Measurements from ENCODE around the gene BCKDHA. TPM values are rescaled to one million over a fixed set of nuclear protein-coding genes. Genes with fewer than 3 reads are reported as not detected.

Gene BCKDHA
- total RNA-seq, 1 donor from 2014 or later: 51.0 TPM

DNA sequence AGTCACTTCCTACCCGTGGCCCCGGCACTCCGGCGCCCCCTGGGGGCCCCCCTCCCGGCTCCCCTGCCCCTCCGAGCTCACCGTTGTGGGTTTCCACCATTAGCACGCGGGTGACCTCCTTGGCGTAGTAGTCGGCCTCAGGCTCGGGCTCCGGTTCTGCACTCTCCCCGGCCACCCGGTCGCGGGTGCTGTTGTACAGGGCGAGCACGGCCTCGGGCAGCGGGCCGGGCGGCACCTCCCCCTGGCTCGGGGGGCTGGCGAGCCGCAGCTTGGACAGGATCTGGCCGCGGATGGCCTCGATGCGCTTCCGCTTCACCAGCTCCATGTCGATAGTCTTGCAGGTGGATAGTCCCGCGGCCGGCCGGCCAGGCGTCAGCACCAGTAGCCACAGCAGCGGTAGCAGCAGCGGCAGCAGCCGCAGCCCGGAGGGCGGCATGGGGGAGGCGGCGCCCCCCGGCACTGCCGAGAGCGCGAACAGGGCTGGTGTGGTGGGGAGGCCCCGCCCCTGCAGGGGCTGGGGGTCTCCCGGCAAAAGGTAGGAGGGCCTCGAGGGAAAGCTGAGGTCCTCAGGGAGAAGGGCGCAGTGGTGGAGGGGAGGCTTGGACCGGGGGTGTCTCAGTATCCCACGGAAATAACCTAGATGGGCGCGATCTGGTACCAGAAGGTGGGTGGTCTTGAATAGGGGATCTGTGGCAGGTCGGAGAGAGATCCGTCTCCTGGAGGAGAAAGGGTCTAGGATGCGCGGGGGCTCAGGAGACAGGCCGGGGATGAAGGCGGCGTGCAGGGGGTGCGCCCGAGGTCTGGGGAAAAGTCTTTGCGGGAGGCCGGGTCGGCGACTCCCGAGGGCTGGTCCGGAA lies 44.8 kb upstream of the BCKDHA start:
- H3K4me3 ChIP-seq: peak overlapping the region; percentile 93
- peaks cover 13% of the 10 kb centered on the region for H3K27me3 ChIP-seq (ENCODE audit: low read depth)
- H3K9me3 ChIP-seq (replicated peaks): no peaks in the 10 kb centered on the region
- peak overlapping the region; percentile 94 for H3K27ac ChIP-seq (replicated peaks)
- peaks cover 74% of the 10 kb centered on the region for H3K4me1 ChIP-seq
- peak; percentile 48 for TF ChIP-seq CTCF (IDR thresholded peaks at IDR 0.05; ENCODE audit: borderline replicate concordance)
- peak; percentile 76 for DNase-seq
- peaks cover 5% of the 10 kb centered on the region for H3K36me3 ChIP-seq
- intact Hi-C loops (cut with micrococcal nuclease): no loop called here

GRCh38 chr19:41353466-41354342 lies 43.9 kb upstream of the BCKDHA start, which contains the start of gene TGFB1:
TSS of gene TGFB1 (minus strand) at chr19:41353922. CDS start at chr19:41353044, 878 bp downstream.
- H3K4me1 ChIP-seq: peaks cover 74% of the 10 kb centered on the region
- intact Hi-C loops (cut with micrococcal nuclease): no loop called here
- H3K9me3 ChIP-seq (replicated peaks): no peaks in the 10 kb centered on the region
- peaks cover 13% of the 10 kb centered on the region for H3K27me3 ChIP-seq (ENCODE audit: low read depth)
- H3K27ac ChIP-seq (replicated peaks): peak within 1 kb of the TSS; percentile 94
- peak; percentile 91 for TF ChIP-seq CTCF (IDR thresholded peaks at IDR 0.05; ENCODE audit: borderline replicate concordance)
- no peaks in the 10 kb centered on the region for H3K36me3 ChIP-seq
- peak; percentile 89 for DNase-seq
- H3K4me3 ChIP-seq: peak within 1 kb of the TSS; percentile 93

GRCh38 chr19:41354343-41354953 lies 43.2 kb upstream of the BCKDHA start:
- Histone ChIP-seq H3K4me3 (peak overlapping the region; percentile 93), H3K27ac (replicated peaks) (peak overlapping the region; percentile 94), H3K36me3 (no peaks in the 10 kb centered on the region), H3K9me3 (replicated peaks) (no peaks in the 10 kb centered on the region), H3K4me1 (peaks cover 67% of the 10 kb centered on the region), H3K27me3 (ENCODE audit: low read depth) (peaks cover 13% of the 10 kb centered on the region)
- no peak for TF ChIP-seq CTCF (IDR thresholded peaks at IDR 0.05; ENCODE audit: borderline replicate concordance)
- intact Hi-C loops (cut with micrococcal nuclease): no loop called here
- DNase-seq: peak; percentile 28

DNA sequence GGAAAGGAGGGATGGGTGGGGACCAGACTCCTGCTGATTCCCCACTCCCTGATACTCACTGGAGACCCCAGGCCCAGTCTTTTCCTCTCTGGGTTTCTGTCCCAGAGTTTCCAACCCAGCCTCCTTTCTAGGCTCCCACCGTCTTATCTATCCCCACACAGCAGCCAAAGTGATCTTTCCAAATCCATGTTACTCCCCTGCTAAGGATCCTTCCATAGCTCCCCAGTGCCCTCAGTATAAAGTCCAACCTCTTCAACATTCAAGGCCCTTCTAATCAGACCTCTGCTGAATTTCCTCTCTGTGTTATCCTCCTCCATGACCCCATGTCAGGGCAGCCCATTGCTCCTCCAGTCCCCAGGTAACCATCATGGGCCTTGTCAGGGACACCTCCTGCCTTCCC lies 42.6 kb upstream of the BCKDHA start:
- no peaks in the 10 kb centered on the region for H3K9me3 ChIP-seq (replicated peaks)
- no peaks in the 10 kb centered on the region for H3K36me3 ChIP-seq
- no peak for TF ChIP-seq CTCF (IDR thresholded peaks at IDR 0.05; ENCODE audit: borderline replicate concordance)
- H3K27me3 ChIP-seq (ENCODE audit: low read depth): peaks cover 13% of the 10 kb centered on the region
- intact Hi-C loops (cut with micrococcal nuclease): no loop called here
- no peak overlapping the region for H3K4me3 ChIP-seq
- H3K27ac ChIP-seq (replicated peaks): peak overlapping the region; percentile 66
- H3K4me1 ChIP-seq: peaks cover 63% of the 10 kb centered on the region
- no peak for DNase-seq

DNA sequence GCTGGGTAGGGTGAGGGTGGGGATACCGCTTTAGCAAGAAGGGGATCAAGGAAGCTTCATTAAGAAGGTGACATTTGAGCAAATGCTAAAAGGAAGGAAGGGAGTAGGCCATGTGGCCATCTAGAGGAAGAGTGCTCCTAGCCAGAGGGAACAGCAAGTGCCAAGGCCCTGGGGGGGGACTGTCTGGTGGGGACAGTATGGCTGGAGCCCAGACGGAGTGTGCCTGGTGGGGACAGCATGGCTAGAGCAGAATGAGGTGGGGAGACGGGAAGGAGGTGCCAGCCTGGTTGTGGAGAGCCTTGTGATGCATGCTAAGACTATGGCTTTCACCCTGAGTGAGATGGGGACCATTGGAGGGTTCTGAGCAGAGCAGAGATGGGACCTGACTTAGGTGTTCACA lies 41.8 kb upstream of the BCKDHA start:
- Histone ChIP-seq H3K27me3 (ENCODE audit: low read depth) (peaks cover 13% of the 10 kb centered on the region), H3K9me3 (replicated peaks) (no peaks in the 10 kb centered on the region), H3K4me1 (peaks cover 55% of the 10 kb centered on the region), H3K27ac (replicated peaks) (peak overlapping the region; percentile 66), H3K4me3 (no peak overlapping the region), H3K36me3 (no peaks in the 10 kb centered on the region)
- intact Hi-C loops (cut with micrococcal nuclease): no loop called here
- DNase-seq: peak; percentile 35
- no peak for TF ChIP-seq CTCF (IDR thresholded peaks at IDR 0.05; ENCODE audit: borderline replicate concordance)
